ENCODE results near the gene MAOA.

- TF ChIP-seq CTCF (IDR thresholded peaks at IDR 0.05; ENCODE audit: borderline replicate concordance, extremely low read depth, low read length, poor library complexity, severe bottlenecking) (no peak), EZH2 (IDR thresholded peaks at IDR 0.05; ENCODE audit: borderline replicate concordance, low read depth, low read length, severe bottlenecking) (no peak)
Measured at GRCh38 chrX:43702079-43702524, 46.0 kb downstream of the MAOA start.

Measured in DND-41 (cell line).